Left hindlimb (tissue), 1 donor: Measurements from ENCODE around the gene DSN1.

Source experiments
- DNase-seq: peaks from one replicate; pipeline ENCODE4 v3.0.0-alpha.2; 2018

DSN1 gene

DNA sequence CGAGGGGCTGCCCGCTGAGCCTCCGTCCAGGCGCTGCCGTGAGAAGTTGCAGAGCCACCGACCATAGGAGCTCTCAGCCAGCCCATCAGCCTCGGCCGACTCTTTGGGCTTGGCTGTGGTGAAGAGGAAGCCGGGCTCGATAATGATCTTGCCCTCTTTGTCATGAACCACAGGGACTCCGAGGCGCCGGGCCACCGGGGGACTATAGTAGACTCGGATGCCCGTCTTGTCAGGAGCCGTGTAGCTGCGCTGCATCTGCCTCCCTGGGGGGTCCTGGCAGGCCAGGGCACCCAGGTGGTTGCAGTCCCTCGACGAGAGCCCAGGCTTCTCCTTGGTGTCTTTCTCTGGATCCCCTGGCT is 20.5 kb upstream of the DSN1 start:
- DNase-seq: no peak

DNA sequence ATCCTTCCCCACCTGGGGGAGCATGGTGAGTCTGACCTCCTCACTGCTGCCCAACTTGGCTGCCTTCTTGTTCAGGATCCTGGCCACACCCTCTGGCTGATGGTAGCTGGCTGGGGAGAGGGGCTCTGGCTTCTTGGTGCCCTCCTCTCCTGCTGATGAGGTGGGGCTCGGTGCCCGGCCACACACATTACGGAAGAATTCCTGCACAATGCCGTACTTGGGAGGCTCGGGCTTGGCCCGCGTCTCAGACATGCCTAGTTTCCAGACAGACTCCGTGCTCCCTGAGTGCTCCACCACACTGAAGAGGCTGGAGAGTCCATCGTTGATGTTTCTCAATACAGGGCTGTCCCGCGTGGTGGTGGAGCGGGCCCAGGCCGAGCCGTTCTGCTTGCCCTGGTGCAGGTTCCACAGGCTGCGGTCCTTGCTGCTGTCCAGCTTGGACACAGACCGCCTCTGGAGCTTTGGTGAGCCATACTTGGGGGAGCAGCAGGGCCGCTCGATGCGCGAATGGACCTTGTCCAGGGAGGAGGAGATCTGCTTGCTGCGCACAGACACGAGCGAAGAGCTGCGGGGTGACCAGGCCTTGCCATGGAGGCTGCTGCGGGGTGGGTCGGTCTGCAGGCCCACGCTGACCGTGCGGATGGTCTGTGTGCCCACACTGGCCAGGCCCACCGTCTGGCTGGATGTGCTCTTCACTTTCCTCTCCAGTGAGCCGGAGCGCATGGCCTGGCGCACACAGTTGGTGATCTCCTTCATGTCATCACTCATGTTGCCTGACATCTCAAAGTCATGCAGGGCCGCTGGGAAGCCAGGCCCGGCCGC is 19.9 kb upstream of the DSN1 start:
- no peak for DNase-seq

- no peak for DNase-seq
Observed at GRCh38 chr20:36792422-36792821, 18.9 kb upstream of the DSN1 start.

DNA sequence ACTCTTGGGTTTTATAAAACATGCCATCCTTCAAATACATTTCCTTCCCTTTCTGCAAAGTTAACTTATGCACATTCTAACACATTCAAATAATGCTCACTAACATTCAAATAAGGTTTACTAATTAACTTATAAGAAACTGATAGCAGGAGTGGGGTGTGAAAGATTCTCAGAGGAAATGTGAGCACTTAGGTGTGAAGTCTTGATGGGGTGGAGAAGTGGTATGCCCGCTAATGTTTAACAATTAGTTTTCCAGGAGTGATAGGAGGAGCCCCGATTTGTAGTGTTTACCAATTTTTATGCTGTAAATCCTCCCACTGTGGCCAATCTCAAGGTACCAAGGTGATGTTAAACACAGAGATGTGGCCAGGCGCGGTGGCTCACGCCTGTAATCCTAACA is 18.3 kb upstream of the DSN1 start:
- no peak for DNase-seq

DNA sequence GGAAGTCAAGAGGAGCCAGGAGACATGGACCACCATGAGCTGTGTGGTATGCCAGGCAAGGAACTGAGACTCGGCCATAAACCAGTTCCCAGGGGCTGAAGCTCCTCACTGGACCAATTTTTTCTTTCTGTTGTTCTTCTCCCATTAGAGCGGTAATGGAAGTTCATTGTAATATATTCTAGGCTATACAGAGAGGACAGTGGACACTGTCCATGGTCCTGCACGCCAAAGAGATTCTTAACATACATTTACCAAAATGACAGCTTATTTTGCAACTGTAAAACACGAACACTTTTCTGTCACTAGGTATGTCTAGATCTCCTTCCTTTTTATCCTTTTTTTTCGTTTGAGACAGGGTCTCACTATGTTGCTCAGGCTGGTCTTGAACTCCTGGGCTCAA is 13.1 kb upstream of the DSN1 start:
- no peak for DNase-seq

- no peak for DNase-seq
Observed at GRCh38 chr20:36786246-36786645, 12.7 kb upstream of the DSN1 start.

DNA sequence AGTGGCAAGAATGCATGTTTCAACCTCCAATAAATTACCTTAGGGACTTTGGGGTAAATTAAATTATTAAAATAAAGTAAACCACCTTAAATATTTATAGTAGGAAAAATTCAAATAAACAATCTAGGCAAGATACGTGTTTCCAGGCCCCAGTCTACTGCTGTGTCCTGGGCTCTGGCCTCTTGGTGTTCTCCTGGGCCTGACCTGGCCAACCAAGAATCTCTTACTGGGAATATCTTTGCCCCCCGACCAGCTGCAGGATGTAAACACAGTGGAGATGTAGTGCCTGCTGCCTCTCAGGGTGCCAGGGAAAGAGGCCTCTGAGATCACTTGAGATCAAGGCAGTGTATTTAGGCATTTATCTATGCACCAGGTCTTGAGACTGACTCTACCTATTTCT is 11.7 kb upstream of the DSN1 start:
- no peak for DNase-seq

DNA sequence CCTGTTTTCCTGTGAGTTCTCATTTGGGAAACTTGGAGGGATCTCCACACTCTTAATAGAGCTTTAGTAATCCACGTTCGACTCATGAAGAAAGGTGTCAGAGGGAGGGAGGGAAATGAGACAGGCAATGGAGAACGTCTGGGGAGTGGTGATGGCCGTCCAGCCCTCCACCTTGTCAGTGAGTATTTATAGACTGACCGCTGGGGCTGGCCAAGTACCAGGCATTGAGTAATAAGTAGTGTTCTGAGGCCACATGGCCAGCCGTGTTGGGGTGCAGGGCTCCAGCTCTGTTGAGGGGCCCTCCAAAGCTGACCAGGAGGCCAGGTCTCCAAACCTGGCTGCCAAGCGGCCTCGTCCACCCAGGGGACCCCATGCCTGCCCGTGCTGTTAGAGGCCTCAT is 11.3 kb upstream of the DSN1 start:
- no peak for DNase-seq

DNA sequence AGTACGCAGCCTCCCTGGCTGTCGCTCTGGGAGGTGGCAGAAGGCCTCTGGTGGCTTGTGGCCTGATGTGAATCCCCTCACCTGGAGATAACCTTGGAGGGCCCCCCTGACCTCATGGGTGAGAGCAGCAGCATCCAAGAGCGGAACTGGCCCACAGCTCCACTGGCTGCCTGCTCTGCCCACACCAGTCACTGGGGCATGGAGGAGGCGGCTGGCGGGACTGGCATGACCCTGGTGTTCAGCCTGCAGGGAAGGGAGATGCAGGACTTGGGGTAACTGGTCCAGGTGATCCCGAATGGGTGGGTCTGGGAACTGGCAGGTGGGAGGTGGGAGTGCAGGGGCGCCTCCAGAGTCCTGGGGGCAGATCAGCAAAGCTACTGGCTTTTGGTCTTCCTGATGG is 10.6 kb upstream of the DSN1 start:
- no peak for DNase-seq

DNA sequence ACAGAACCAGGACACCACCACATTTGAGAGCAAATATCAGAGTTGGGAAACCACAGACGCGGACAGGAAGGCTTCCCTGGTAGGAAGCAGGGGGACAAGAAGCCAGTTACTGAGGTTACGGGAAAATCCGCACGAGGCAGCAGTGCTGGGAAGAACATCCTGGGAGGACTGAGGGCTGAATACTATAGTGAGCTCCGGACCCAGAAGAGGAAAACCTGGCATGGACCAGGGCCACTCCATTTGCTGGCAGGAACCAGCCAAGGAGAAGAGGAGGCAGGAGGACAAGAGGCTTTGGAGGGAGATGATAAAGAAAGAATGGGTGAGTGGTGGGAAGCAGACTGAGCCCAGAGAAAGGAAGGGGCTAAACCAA is 6.1 kb upstream of the DSN1 start:
- no peak for DNase-seq

- DNase-seq: no peak
Observed at GRCh38 chr20:36778831-36779655, 5.5 kb upstream of the DSN1 start.

DNA sequence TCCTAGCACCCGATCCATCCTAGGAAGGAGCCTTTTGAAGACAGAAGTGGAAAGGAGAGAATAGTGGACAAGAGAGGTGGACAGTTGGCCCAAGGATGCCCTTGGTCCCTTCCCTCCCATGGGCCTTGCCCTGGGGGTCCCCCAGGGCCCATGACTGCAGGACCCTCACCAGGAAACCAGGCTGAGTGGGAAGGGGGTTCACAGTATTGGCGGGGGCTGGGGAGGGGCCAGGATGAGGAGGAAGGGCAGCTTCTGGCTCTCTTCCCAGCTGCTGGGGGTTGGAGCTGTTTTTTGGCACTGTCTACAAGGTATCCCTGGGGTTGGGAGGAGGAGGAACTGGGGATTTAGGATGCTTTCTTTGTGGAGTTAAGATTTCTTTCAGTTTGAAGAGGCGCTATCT is 4.0 kb upstream of the DSN1 start:
- no peak for DNase-seq

DNA sequence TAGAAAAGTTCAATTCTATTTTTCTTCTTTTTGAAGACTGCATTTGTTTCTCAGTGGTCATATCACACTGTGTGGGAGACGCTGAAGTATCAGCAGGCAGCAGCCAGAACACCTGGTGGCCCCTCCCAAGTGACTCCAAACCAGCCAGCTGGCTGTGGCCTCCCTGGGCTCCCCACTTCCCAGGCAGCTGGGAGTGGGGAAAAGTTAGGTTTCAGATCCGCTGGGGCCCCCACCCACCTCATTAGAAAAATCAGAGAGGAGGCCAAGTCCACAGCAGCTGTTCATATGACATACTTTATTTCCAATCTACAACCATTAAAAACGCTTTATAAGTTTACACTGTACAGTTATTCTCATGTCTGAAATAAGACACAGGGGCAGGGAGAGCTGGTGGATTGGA is 3.6 kb upstream of the DSN1 start:
- peak; percentile 68 for DNase-seq

DNA sequence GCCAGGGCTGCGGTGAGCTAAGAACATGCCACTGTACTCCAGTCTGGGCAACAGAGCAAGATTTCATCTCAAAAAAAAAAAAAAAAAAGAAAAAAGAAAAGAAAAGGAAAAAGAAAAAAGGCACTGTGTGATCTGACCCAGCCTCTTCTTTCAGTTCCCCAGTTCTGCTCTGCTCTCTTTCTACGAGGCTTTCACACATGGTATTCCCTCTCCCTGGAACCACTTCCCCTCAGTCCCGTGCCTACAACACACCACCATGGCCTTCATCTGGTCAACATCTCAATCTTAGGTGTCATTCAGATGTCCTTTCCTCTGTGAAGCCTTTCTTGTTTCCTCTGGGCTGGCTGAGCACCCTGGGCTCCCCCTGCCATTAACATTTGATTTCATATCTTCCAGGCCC is 2.3 kb upstream of the DSN1 start:
- DNase-seq: no peak

DNA sequence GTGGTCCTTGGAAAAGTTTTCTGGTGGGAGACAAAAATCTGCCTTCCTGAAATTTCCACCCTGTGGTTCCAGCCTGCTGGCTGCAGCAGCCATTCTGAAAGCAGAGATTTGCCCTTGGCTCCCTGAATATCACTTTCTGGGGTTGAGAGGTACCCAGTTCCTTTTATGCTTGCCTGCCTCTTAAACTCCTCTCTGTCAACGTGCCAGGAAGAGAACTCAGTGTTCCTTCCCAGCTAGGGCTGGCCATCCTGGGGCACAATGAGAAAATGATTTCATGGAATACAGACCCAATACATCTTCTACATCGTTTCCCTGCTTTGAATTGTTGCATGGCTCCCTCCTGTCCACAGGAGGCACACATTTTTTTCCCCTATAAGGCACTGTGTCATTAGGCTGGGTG is 1.6 kb upstream of the DSN1 start:
- no peak for DNase-seq

DNA sequence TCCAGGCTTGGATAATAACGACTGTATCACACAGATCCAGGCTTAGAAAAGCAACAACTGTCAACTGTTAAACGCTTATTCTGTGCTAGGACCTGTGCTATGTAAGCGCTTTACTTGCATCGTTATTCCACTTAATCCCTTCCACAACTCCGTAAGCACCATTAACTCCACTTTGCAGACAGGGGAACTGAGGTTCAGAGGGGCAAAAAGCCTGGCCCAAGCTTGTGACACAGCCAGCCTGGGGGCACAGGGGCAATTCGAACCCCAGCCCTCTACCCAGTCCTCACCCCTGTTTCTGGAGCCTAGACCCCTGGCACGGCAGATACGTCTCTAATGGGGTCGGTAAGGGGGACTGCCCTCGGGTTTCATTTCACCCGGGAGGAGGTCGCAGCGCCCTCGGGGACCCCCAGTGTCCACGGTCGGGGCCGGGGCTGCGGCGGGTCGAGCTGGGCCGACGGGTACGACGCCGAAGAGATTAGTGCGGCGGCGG is 411 bp downstream of the DSN1 start:
- no peak for DNase-seq

DNA sequence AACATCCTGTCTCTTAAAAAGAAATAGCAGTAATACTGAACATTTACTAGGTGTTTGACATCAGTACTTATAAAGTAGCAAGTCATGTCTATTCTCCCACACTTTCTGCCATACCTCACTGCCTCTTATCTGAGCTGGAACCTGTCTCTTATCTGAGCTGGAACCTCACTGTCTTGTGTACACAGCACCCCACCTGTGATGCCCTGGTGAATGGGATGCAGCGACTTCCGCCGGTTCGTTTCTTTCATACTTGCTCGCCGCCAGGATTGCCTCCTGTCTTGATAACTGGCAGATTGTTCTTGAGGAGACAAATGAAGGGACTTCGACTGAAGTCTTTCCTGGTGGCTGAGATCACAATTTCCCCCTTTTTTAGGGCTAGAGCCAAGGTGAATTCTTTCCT is 2.9 kb downstream of the DSN1 start:
- DNase-seq: no peak

DNA sequence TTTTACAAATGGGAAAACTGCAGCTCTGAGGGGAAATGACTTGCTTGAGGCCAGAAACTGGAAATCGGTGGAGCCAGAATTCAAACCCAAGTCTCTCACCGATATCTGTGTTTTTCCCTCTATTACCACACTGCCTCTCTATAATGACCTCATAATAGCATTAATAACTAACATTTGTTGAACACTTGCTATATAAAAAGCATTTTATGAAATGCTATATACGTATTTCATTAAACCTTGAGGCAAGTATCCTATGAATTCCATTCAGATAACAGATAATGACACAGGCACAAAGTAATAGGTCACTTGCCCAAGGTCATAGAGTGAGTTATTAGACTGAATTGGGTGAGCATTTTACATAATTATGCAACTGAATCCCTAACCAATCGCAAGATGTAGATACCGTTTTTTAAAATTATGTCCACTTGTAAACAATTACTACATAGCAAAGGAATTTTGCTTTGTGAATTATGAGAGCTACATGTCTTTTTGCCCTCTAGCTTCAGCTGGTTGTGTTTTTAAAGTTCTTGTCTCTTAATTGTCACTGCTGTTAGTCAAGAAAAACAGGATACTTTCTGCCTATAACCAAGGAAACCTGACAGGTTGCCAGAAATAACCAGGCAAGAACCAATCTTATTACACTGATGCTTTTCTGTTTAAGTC is 4.7 kb downstream of the DSN1 start:
- no peak for DNase-seq

GRCh38 chr20:36761125-36761524 is 12.4 kb downstream of the DSN1 start:
- no peak for DNase-seq

GRCh38 chr20:36760647-36761046 is 12.9 kb downstream of the DSN1 start:
- DNase-seq: no peak

GRCh38 chr20:36758276-36758675 is 15.3 kb downstream of the DSN1 start:
- no peak for DNase-seq

- no peak for DNase-seq
Observed at GRCh38 chr20:36756496-36756895, 17.1 kb downstream of the DSN1 start.

DNA sequence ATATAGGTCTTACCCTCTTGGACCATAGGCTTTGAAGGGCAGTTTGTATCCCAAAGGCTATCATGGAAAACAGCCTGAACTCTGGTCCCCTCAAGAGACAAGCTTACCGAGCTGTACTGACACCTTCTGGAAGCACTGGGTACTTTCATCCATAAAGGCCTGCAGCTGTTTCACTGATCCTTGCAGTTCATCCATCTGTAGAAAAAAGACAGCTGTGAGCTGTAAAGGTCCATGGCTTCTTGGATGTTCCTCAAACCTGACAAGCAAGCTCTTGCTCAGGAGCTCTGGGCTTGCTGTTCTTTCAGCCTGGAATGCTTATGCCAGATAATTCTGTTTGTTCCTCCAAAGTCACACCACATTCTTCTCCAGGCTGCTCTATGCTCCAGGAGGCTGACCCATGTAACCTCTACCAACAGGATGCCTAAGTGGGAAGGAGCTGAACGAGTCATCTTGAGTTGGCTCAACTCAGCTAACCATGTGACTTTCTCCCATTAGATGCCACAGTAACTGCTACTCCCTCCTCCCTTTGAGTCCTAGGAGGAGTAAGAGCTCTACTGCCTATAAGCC is 18.8 kb downstream of the DSN1 start:
- no peak for DNase-seq

DNA sequence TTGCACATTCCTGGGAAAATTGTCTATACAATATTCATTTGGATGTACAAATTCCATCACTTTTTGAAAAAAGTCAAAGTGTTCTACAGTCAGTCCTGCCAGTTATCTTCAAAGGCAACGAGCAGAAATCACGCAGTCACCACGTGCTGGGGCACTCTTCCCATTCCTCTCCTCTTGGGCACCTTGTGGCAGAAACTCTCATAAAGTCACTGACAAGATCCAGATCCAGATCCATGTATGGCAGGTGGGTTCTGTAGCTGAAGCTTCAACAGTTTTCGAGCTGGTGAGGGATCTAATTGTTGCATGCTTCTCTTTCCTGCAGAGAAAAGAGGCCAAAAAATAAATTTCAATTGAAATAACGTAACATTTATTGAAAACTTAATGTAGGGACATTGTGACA is 21.0 kb downstream of the DSN1 start:
- DNase-seq: no peak
